NCI-H2029 treated with DMSO at 0.1 percent for 48 hours (cell line): Measurements from ENCODE around the gene COPE.
"Not testable (repeated sequence)": the region's sequence is repeated elsewhere in the genome, so short reads cannot be mapped to it uniquely, and the experiment has no call there.

ENCODE experiments used
- DNase-seq: peaks from one replicate; lab custom pipeline; 2025; lab: John Stamatoyannopoulos, UW

Gene COPE

DNA sequence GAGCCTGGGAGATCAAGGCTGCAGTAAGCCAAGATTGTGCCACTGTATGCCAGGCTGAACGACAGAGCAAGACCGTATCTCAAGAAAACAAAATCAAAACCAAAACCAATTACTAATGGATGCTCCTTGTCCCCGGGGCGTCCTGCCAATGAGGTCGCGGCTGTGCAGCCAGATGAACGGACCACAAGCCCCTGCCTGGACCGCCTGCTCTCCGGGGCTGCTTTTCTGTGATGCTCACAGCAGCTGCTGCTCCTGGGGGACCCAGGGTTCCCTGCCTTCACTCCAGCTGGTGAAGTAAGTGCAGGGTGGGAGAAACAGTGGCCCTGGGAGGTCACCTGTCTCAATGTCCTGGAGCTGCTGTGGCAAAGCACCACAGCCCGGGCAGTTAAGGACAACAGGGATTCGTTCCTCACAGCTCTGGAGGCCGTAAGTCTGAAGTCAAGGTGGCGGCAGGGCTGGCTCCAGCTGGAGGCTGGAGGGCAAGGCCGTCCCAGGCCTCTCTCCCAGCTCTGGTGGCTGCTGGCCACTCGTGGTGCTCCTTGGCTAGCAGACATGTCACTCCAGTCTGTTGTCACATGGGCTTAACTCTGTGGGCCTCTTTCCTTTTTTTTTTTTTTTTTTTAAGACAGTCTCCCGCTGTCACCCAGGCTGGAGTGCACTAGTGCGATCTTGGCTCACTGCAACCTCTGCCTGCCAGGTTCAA, 10.1 kb downstream of the COPE start:
- DNase-seq, result no peak

DNA sequence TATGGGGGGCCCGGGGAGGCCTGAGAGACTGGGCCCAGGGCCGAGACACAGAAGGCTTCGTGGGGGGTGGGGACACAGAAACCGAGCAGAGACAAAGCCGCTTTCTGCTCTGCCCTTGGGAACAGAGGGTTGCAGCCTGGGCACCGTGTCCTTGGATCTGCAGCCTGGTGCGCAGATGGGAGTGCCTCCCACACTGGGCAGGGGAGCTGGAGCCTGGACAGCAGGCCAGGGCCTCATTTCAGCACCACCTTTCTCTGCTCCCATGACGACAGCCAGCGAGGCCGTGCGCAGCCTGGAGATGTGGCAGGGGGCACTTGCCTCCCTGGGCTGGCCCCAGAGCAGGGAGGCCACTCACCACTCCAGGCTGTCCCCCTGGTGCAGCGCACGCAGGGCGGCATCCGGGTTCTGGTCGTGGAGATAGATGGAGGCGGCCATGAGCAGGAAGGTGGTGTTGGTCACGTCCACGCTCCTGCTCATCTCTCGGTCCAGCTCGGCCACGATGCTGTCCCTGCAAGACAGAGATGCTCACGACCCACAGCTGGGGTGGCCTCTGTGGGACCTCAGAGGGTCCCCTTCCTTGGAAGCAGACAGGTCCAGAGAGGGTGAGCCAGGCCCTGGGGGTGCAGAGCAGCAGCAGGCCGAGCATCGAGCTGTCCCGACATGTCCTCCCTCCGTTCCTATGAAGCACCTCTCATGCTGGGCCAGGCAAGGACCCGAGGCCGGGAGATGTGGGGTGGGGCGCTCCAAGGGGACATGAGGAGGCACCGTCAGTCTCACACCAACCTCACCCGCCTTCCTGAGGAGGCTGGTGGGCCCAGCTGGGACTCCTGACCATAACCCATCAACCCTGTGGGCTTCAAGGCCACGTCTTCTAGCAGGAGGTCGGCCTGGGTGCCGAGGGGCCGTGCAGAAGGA, 12.3 kb downstream of the COPE start:
- no peak for DNase-seq

- DNase-seq, result no peak
Observed at GRCh38 chr19:18905513-18906236, 13.5 kb downstream of the COPE start.

DNA sequence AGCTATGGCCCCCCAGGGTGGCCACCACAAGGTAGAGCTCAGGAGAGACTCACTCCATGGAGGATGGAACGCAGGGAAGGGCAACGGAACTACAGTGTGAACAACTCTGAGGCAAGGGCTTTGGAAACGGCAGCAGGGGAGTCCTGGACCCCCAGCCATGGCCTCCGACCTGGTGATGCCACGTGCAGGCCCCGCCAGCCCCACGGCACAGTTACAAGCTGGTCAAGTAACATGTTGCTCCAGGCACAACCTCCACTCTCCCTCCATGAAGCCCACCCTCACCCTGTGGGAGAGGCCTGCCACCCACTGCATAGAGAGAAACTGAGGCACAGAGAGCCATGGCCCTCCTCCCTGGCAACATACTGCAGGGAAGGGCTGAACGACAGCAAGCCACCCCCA, 14.1 kb downstream of the COPE start:
- DNase-seq, result no peak

GRCh38 chr19:18904334-18905057, 14.7 kb downstream of the COPE start:
- DNase-seq, result no peak

- DNase-seq, result no peak
Observed at GRCh38 chr19:18903156-18904037, 15.8 kb downstream of the COPE start.

GRCh38 chr19:18902519-18902918, 16.7 kb downstream of the COPE start:
- not testable (repeated sequence) for DNase-seq

- DNase-seq, result no peak
Observed at GRCh38 chr19:18901491-18901890, 17.7 kb downstream of the COPE start.

- DNase-seq, result no peak
Observed at GRCh38 chr19:18900700-18901481, 18.3 kb downstream of the COPE start.

- no peak for DNase-seq
Observed at GRCh38 chr19:18899624-18900560, 19.3 kb downstream of the COPE start.

- DNase-seq, result no peak
Observed at GRCh38 chr19:18898607-18899408, 20.4 kb downstream of the COPE start.

GRCh38 chr19:18898081-18898606, 21.0 kb downstream of the COPE start:
- no peak for DNase-seq

- DNase-seq, result no peak
Observed at GRCh38 chr19:18897094-18898029, 21.8 kb downstream of the COPE start.

- DNase-seq, result no peak
Observed at GRCh38 chr19:18896421-18896841, 22.8 kb downstream of the COPE start.

- no peak for DNase-seq
Observed at GRCh38 chr19:18895824-18896341, 23.3 kb downstream of the COPE start, which contains the start of gene CERS1. CERS1 (minus strand) TSS chr19:18896158; CDS start chr19:18896072, 86 bp downstream.
